ENCODE measurements around the gene OTUB2.

The OTUB2 gene

DNA sequence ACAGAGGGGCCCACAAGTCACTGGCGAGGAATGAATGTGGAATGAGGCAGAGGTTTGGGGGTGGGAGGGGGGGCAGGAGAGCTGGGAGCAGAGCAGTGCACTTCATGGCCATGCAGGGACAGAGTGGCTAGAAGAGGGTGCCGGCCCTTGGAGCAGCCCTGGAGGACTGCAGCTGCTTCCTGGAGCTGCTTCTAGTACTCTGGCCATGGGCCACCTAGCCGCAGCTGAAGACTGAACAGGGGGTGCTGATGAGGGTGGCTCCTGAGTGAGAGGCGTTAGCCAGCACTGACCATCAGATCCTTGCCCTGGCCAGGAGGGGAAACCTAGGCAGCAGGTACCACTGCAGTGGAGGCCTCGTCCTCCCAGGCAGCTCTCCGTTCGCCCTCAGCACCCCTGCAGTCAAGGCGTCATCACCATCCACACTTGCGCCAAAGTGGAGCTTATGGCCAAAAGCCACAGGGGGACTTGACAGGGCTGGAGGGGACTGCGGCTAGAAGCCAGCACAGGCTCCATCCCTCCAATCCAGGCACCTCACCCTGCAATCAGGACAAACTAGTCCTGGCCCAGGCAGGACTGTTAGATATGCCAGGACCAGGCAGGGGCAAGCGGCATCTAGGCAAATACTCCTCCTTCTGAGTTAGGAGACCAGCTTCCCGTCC lies 16.4 kb downstream of the OTUB2 start:
- H3K4me3 ChIP-seq (replicated peaks; ENCODE audit: insufficient read depth, low read length) = no peak overlapping the region
- TF ChIP-seq POLR2AphosphoS5 (IDR thresholded peaks at IDR 0.05; ENCODE audit: low read depth) (no peak), SPI1 (IDR thresholded peaks at IDR 0.05; ENCODE audit: borderline replicate concordance, low read depth) (no peak), GABPA (IDR thresholded peaks at IDR 0.05; ENCODE audit: low read depth) (no peak)
- TF ChIP-seq, protein P1, sequence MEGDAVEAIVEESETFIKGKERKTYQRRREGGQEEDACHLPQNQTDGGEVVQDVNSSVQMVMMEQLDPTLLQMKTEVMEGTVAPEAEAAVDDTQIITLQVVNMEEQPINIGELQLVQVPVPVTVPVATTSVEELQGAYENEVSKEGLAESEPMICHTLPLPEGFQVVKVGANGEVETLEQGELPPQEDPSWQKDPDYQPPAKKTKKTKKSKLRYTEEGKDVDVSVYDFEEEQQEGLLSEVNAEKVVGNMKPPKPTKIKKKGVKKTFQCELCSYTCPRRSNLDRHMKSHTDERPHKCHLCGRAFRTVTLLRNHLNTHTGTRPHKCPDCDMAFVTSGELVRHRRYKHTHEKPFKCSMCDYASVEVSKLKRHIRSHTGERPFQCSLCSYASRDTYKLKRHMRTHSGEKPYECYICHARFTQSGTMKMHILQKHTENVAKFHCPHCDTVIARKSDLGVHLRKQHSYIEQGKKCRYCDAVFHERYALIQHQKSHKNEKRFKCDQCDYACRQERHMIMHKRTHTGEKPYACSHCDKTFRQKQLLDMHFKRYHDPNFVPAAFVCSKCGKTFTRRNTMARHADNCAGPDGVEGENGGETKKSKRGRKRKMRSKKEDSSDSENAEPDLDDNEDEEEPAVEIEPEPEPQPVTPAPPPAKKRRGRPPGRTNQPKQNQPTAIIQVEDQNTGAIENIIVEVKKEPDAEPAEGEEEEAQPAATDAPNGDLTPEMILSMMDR (IDR thresholded peaks at IDR 0.05; ENCODE audit: insufficient read depth, low read length) = no peak
- TF ChIP-seq, protein P2, sequence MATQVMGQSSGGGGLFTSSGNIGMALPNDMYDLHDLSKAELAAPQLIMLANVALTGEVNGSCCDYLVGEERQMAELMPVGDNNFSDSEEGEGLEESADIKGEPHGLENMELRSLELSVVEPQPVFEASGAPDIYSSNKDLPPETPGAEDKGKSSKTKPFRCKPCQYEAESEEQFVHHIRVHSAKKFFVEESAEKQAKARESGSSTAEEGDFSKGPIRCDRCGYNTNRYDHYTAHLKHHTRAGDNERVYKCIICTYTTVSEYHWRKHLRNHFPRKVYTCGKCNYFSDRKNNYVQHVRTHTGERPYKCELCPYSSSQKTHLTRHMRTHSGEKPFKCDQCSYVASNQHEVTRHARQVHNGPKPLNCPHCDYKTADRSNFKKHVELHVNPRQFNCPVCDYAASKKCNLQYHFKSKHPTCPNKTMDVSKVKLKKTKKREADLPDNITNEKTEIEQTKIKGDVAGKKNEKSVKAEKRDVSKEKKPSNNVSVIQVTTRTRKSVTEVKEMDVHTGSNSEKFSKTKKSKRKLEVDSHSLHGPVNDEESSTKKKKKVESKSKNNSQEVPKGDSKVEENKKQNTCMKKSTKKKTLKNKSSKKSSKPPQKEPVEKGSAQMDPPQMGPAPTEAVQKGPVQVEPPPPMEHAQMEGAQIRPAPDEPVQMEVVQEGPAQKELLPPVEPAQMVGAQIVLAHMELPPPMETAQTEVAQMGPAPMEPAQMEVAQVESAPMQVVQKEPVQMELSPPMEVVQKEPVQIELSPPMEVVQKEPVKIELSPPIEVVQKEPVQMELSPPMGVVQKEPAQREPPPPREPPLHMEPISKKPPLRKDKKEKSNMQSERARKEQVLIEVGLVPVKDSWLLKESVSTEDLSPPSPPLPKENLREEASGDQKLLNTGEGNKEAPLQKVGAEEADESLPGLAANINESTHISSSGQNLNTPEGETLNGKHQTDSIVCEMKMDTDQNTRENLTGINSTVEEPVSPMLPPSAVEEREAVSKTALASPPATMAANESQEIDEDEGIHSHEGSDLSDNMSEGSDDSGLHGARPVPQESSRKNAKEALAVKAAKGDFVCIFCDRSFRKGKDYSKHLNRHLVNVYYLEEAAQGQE (IDR thresholded peaks at IDR 0.05; ENCODE audit: insufficient replicate concordance, low read depth) = no peak
- H3K27me3 ChIP-seq (ENCODE audit: insufficient read depth, poor library complexity, severe bottlenecking) = no peaks in the 10 kb centered on the region
- no peak for DNase-seq (ENCODE audit: low read depth in 1 of 2, low spot score in 1 of 2)
- no peak overlapping the region for H3K27ac ChIP-seq (replicated peaks)

DNA sequence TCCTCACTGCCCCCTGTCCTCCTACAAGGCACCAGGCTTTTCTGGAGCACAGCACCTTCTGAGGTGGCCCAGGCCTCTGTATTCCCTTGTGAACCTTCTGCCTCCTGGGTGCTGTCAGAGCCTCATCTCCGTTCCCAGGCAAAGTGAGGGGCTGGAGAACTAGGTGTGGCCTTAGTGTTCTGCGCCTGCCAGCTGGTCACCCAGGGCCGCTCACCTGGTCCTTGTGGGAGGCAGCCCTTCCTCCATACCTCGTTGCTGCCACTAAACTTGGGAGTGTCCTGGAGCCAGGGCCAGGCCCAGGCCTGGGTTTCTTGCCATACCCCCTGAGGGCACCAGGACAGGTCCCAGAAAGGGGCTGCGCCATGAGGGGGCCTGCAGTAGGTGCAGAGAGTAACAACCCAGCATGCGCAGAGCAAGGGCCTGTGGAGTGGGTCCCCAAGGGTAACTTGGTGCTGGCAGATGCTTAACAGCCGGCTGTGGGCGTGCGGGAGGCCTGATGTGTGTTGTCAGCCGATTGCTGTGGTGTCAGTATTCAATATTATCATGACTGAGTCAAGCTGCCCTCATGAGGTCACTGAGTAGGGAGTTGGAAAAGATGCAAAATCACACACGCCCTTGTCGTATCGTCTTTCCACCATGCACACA lies 17.1 kb downstream of the OTUB2 start:
- Histone ChIP-seq H3K27ac (replicated peaks) (no peak overlapping the region), H3K27me3 (ENCODE audit: insufficient read depth, poor library complexity, severe bottlenecking) (no peaks in the 10 kb centered on the region), H3K4me3 (replicated peaks; ENCODE audit: insufficient read depth, low read length) (no peak overlapping the region)
- no peak for DNase-seq (ENCODE audit: low read depth in 1 of 2, low spot score in 1 of 2)
- TF ChIP-seq SPI1 (IDR thresholded peaks at IDR 0.05; ENCODE audit: borderline replicate concordance, low read depth) (no peak), GABPA (IDR thresholded peaks at IDR 0.05; ENCODE audit: low read depth) (no peak), POLR2AphosphoS5 (IDR thresholded peaks at IDR 0.05; ENCODE audit: low read depth) (no peak)
- TF ChIP-seq, protein P2 (IDR thresholded peaks at IDR 0.05; ENCODE audit: insufficient replicate concordance, low read depth) = no peak
- TF ChIP-seq, protein P1 (IDR thresholded peaks at IDR 0.05; ENCODE audit: insufficient read depth, low read length) = no peak

DNA sequence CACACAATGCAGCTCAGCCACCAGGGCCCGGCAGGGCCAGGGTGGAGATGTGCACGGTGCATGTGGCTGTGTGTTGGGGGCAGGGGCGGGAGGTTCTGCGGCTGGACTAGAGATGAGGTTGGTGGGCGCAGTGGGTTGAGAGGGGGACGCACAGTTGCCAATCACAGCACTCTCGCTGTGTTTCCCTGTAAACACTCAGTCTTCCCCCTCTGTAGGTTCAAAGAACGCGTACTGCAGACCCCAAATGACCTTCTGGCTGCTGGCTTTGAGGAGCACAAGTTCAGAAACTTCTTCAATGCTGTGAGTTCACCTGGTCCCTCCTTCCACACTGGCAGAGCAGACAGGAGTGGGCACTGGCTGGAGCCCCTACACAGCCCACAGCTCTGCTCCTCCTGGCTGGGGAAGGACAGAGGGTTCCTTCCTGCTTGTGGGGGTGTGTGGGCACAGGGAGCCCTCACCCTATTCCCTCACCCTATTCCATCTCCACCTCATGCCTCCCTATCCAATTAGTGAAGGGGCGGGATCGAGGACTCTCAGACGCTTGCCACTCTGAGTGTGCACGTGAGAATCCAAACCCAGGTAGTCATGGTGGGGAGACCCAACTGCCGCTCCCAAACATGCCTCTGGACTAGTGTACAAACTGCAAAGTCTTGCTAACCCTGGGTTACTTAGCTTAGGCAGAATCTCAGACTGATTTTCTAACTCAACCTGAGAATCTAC lies 17.8 kb downstream of the OTUB2 start:
- DNase-seq (ENCODE audit: low read depth in 1 of 2, low spot score in 1 of 2) = no peak
- H3K4me3 ChIP-seq (replicated peaks; ENCODE audit: insufficient read depth, low read length) = no peak overlapping the region
- H3K27ac ChIP-seq (replicated peaks) = no peak overlapping the region
- no peaks in the 10 kb centered on the region for H3K27me3 ChIP-seq (ENCODE audit: insufficient read depth, poor library complexity, severe bottlenecking)
- TF ChIP-seq GABPA (IDR thresholded peaks at IDR 0.05; ENCODE audit: low read depth) (no peak), SPI1 (IDR thresholded peaks at IDR 0.05; ENCODE audit: borderline replicate concordance, low read depth) (no peak), POLR2AphosphoS5 (IDR thresholded peaks at IDR 0.05; ENCODE audit: low read depth) (no peak; the same call in 1 of the 2 replicates)
- TF ChIP-seq, protein P1 (IDR thresholded peaks at IDR 0.05; ENCODE audit: insufficient read depth, low read length) = no peak
- TF ChIP-seq, protein P2 (IDR thresholded peaks at IDR 0.05; ENCODE audit: insufficient replicate concordance, low read depth) = no peak
